ENCODE measurements around the gene USP34. TPM values are rescaled to one million over a fixed set of nuclear protein-coding genes. Genes with fewer than 3 reads are reported as not detected.

USP34 gene
- total and polyA plus RNA-seq, 2 of the 8 experiments (the other 6 are each of a cell fraction or from before 2014, with no cell fraction given): 56.7 to 91.7 TPM

DNA sequence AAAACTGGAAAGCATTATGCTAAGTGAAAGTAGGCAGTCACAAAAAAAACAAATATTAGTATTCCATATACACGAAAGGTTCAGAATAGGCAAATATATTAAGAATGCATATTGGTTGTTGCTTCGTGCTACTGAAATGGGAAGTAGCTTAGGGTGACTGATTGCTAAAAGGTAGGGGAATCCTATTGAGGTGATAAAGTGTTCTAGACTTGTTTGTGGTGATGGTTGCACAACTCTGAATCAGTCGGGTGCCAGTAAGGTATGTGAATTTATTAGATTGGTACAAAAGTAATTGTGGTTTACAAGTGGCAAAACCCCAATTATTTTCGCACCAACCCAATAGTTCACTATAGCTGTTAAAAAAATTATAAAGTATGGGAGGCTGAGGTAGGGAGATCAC is 20.7 kb downstream of the USP34 start:
- Histone ChIP-seq H3K56ac (replicated peaks; ENCODE audit: insufficient read length, low read depth, low read length) (no peak overlapping the region), H2BK20ac (ENCODE audit: low read length) (no peak overlapping the region), H3K27ac (ENCODE audit: low read depth, low read length) (no peak overlapping the region), H2AFZ (ENCODE audit: low read length) (no peak overlapping the region), H2AK5ac (ENCODE audit: low read depth, low read length) (no peak overlapping the region), H3K79me1 (ENCODE audit: low read depth, low read length) (peaks cover 4% of the 10 kb centered on the region; the same call in 1 of the 2 replicates), H2BK12ac (ENCODE audit: low read depth, low read length) (no peak overlapping the region), H3K27me3 (replicated peaks in 1 of 4; ENCODE audit: control insufficient read depth in 3 of 4, extremely low read depth in 1 of 4, insufficient read depth in 3 of 4, low read length in 3 of 4) (no peaks in the 10 kb centered on the region), H2BK120ac (replicated peaks; ENCODE audit: low read depth, low read length) (no peak overlapping the region), H3K18ac (ENCODE audit: extremely low read depth, low read length) (no peak overlapping the region), H3K23ac (ENCODE audit: insufficient read length) (no peak overlapping the region), H3K4me1 (replicated peaks in 1 of 4; ENCODE audit: control insufficient read depth in 3 of 4, insufficient read depth in 4 of 4, low read length in 3 of 4) (no peaks in the 10 kb centered on the region), H3K79me2 (ENCODE audit: control insufficient read depth in 1 of 2, insufficient read depth in 2 of 2, low read length in 2 of 2) (peaks cover 15 to 97% of the 10 kb centered on the region in 2 experiments), H3K23me2 (ENCODE audit: low read depth, low read length) (no peaks in the 10 kb centered on the region), H3K9me3 (ENCODE audit: insufficient read depth in 2 of 2, low read depth in 1 of 2, low read length in 1 of 2) (no peaks in the 10 kb centered on the region), H4K20me1 (replicated peaks in 1 of 2; ENCODE audit: control insufficient read depth in 1 of 2, insufficient read depth in 2 of 2, low read length in 2 of 2) (peaks cover 0 to 7% of the 10 kb centered on the region in 2 experiments), H3K4me2 (ENCODE audit: insufficient read depth in 1 of 2, low read depth in 2 of 2, low read length in 2 of 2) (no peak overlapping the region), H3K4me3 (ENCODE audit: extremely low read depth in 1 of 4, insufficient read depth in 2 of 4, low read depth in 3 of 4, low read length in 4 of 4) (no peak overlapping the region), H3K4ac (replicated peaks; ENCODE audit: insufficient read length, low read depth, low read length) (no peak overlapping the region), H4K5ac (ENCODE audit: insufficient read length, low read depth, low read length) (no peak overlapping the region), H3K36me3 (ENCODE audit: control insufficient read depth in 2 of 4, insufficient read depth in 4 of 4, low read length in 3 of 4) (no peaks in the 10 kb centered on the region), H3K14ac (ENCODE audit: insufficient read length) (no peak overlapping the region), H4K91ac (replicated peaks; ENCODE audit: insufficient read length, low read length) (no peak overlapping the region), H2BK5ac (ENCODE audit: low read depth, low read length) (no peak overlapping the region), H4K8ac (ENCODE audit: extremely low read depth, insufficient read depth, low read length) (no peak overlapping the region), H3K9ac (replicated peaks in 1 of 4; ENCODE audit: extremely low read depth in 1 of 4, low read depth in 3 of 4, low read length in 3 of 4) (no peak overlapping the region), H2BK15ac (ENCODE audit: low read length) (no peak overlapping the region)
- DNase-seq (ENCODE audit: low read depth in 1 of 2, low spot score in 2 of 2): no peak
- no peak for TF ChIP-seq CHD1 (IDR thresholded peaks at IDR 0.05; ENCODE audit: low read depth, low read length)
- no peak for TF ChIP-seq POLR2AphosphoS5 (IDR thresholded peaks at IDR 0.05; ENCODE audit: low read depth, low read length)
- TF ChIP-seq RBBP5 (IDR thresholded peaks at IDR 0.05; ENCODE audit: borderline replicate concordance, low read depth, low read length): no peak
- no peak for TF ChIP-seq TAF7 (optimal IDR thresholded peaks at IDR 0.05; ENCODE audit: borderline replicate concordance, low read depth, low read length)
- no peak for TF ChIP-seq SIN3A (conservative IDR thresholded peaks at IDR 0.05 in 1 of 2, IDR thresholded peaks at IDR 0.05 in 1 of 2; ENCODE audit: low read depth in 1 of 2, low read length in 2 of 2)
- no peak for TF ChIP-seq NANOG (IDR thresholded peaks at IDR 0.05; ENCODE audit: insufficient read depth, low read depth, low read length, poor library complexity, severe bottlenecking)
- TF ChIP-seq RAD21 (IDR thresholded peaks at IDR 0.05 in 1 of 2, conservative IDR thresholded peaks at IDR 0.05 in 1 of 2; ENCODE audit: low read depth in 2 of 2, low read length in 2 of 2): no peak
- FAIRE-seq: no peak
- ChIA-PET CTCF (ENCODE audit: partially characterized antibody) (interaction anchor here (0.8 to 1.4 kb wide), 3 partner anchors 11 to 24 kb away, joined by 3 to 5 read pairs (median 3); no protein-coding TSS in a partner anchor), POLR2A (ENCODE audit: partially characterized antibody) (no interaction called here)
- WGBS, 2 experiments (ENCODE audit: extremely low coverage in 1 of 2, insufficient coverage in 1 of 2, insufficient read length in 1 of 2, insufficient replicate concordance in 2 of 2, low coverage in 1 of 2, low lambda C conversion rate in 2 of 2, missing lambda C conversion rate in 1 of 2): 90% methylated on average over 4 of the region's 4 CpGs; no CpG with 5 or more reads in 1 of the 2 experiments

Data from H1 (cell line).